ENCODE measurements around the gene CNGB1.

- TF ChIP-seq CTCF (IDR thresholded peaks at IDR 0.05) (no peak), EZH2 (IDR thresholded peaks at IDR 0.05) (no peak), EZH2phosphoT487 (IDR thresholded peaks at IDR 0.05) (no peak)
These were observed 28.5 kb upstream of the CNGB1 start for GRCh38 chr16:57999366-57999970.
